Upper lobe of left lung (tissue), 4 donors: ENCODE measurements around the gene RIMBP2.

Source experiments
- POLR2A ChIP-seq, 4 donors: fragments of 450-650 bp; IDR thresholded peaks; one replicate each; pipeline ENCODE4 v1.5.1; 2016 to 2017; ENCODE audit warnings: antibody characterized with exemption in 4 of 4, mild to moderate bottlenecking in 2 of 4
- POLR2AphosphoS5 ChIP-seq, 2 donors: sonication (generic); formaldehyde crosslinking; IDR thresholded peaks; one replicate each; pipeline ENCODE4 v1.5.1; 2017; ENCODE audit warnings: antibody characterized with exemption in 2 of 2
- TF ChIP-seq, protein P1 (sequence below), 6 experiments: fragments of 450-650 bp in 4 of 6; fragments of 200-600 bp in 2 of 6; sonication (generic) in 2 of 6; IDR thresholded peaks; one replicate each; pipeline ENCODE4 v1.5.1; 2016 to 2019; ENCODE audit warnings: antibody characterized with exemption in 6 of 6

DNA sequence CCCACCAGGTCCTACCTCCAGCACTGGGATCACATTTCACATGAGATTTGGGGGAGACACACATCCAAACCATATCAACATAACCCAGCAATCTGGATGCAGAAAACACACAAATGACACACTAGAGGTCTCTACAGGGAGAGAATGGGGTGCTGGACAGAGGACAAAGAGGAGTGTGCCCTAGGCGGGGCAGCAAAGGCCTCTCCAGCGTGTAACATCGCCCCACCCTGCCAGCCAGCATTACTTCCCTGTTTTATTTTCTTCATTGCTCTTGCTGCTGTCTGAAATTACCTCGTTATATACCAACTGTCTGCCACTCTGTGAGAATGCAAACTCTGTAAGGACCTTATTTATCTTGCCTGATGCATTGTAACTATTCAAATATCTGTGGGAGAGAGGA is 61.1 kb downstream of the RIMBP2 start:
- TF ChIP-seq, protein P1, sequence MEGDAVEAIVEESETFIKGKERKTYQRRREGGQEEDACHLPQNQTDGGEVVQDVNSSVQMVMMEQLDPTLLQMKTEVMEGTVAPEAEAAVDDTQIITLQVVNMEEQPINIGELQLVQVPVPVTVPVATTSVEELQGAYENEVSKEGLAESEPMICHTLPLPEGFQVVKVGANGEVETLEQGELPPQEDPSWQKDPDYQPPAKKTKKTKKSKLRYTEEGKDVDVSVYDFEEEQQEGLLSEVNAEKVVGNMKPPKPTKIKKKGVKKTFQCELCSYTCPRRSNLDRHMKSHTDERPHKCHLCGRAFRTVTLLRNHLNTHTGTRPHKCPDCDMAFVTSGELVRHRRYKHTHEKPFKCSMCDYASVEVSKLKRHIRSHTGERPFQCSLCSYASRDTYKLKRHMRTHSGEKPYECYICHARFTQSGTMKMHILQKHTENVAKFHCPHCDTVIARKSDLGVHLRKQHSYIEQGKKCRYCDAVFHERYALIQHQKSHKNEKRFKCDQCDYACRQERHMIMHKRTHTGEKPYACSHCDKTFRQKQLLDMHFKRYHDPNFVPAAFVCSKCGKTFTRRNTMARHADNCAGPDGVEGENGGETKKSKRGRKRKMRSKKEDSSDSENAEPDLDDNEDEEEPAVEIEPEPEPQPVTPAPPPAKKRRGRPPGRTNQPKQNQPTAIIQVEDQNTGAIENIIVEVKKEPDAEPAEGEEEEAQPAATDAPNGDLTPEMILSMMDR (IDR thresholded peaks at IDR 0.05): no peak
- no peak for TF ChIP-seq POLR2AphosphoS5 (IDR thresholded peaks at IDR 0.05)
- TF ChIP-seq POLR2A (IDR thresholded peaks at IDR 0.05): no peak
